ENCODE measurements around the gene SERPING1.

DNA sequence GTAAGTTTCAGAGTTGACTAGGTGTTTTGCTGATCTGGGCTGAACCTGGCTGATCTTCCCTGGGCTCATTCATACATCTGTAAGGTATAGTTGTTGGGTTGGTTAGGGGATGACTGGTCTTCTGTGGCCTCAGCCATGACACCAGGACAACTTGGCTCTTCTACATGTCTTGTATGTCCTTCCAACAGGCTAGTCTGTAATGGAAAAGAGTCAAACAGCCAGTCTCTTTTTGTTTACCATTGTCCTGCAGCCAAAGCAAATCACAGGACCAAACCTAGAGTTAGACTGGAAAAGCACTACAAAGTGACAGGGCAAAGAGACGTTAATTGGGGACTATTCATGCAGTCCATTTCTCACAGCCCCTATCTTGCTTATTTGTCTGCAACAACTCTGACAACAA lies 17.8 kb downstream of the SERPING1 start:
- TF ChIP-seq CTCF (IDR thresholded peaks at IDR 0.05) (no peak), POLR2A (IDR thresholded peaks at IDR 0.05) (no peak), POLR2AphosphoS5 (IDR thresholded peaks at IDR 0.05) (no peak)
